Kidney (tissue), 14 donors: ENCODE data around the gene C19orf38. TPM values are rescaled to one million over a fixed set of nuclear protein-coding genes. Genes with fewer than 3 reads are reported as not detected.

Experiments
- DNase-seq, 5 donors: peaks; one replicate each; pipeline ENCODE4 v3.0.0-alpha.2; 2013 to 2020
- FAIRE-seq: peaks from 2 replicates; lab custom pipeline; 2012; peaks lifted over from hg19 to GRCh38; lab: Jason Lieb, UNC
- H3K27ac ChIP-seq, 2 donors: one replicate each; pipeline ENCODE4 v1.7.0; 2013; ENCODE audit warnings: low read depth in 2 of 2, low read length in 2 of 2, inconsistent platforms in 1 of 2
- H3K27me3 ChIP-seq: one replicate; pipeline ENCODE4 v1.7.1; 2013; ENCODE audit warnings: low read length, inconsistent platforms; ENCODE audit not compliant: control insufficient read depth, insufficient read depth
- H3K36me3 ChIP-seq, 3 donors: one replicate each; pipeline versions ENCODE4 v1.7.0 to v1.7.1; 2013; ENCODE audit warnings: low read length in 3 of 3, control low read depth in 1 of 3, inconsistent platforms in 1 of 3; ENCODE audit not compliant: insufficient read depth in 3 of 3, control insufficient read depth in 2 of 3
- H3K4me1 ChIP-seq, 3 donors: one replicate each; pipeline versions ENCODE4 v1.7.0 to v1.7.1; 2013; ENCODE audit warnings: low read length in 3 of 3, inconsistent platforms in 1 of 3, low read depth in 1 of 3; ENCODE audit not compliant: control insufficient read depth in 2 of 3, insufficient read depth in 2 of 3
- H3K4me3 ChIP-seq, 3 donors: one replicate each; pipeline versions ENCODE4 v1.7.0 to v1.8.1; 2013; ENCODE audit warnings: low read length in 3 of 3, control low read depth in 1 of 3, inconsistent platforms in 1 of 3
- H3K9ac ChIP-seq, 3 donors: one replicate each; pipeline versions ENCODE4 v1.7.0 to v1.7.1; 2013; ENCODE audit warnings: low read length in 3 of 3, control low read depth in 1 of 3, inconsistent platforms in 1 of 3
- H3K9me3 ChIP-seq, 3 donors: one replicate each; pipeline versions ENCODE4 v1.7.0 to v1.7.1; 2013; ENCODE audit warnings: low read length in 3 of 3, control low read depth in 1 of 3, inconsistent platforms in 1 of 3; ENCODE audit not compliant: control insufficient read depth in 2 of 3, insufficient read depth in 1 of 3
- intact Hi-C: fragments of 100-400 bp; cut with DNase I; formaldehyde crosslinking; loops from one replicate; pipeline ENCODE4 v1.11.1; 2022
- polyA plus RNA-seq: library from polyadenylated mRNA; stranded (reverse); fragments of 350-450 nt; fragmentation: Illumina TruSeq; extraction: RNeasy Lipid Tissue Mini Kit (QIAGEN cat#74804); gene quantifications from one replicate; pipeline ENCODE4 v1.2.3, GENCODE V29; 2014; ENCODE audit warnings: low read depth, low replicate concordance; ENCODE audit not compliant: insufficient read depth
- total RNA-seq: library from RNA; stranded (reverse); fragmentation: NEBNext Ultra II Directional; extraction: Animal tissue kit (Norgen Biotek cat#: 25700); gene quantifications from one replicate; pipeline ENCODE4 v1.2.1, GENCODE V29; 2021
- TF ChIP-seq, protein P1 (sequence below): IDR thresholded peaks from 3 replicates; pipeline ENCODE4 v1.5.1; 2012; ENCODE audit warnings: mild to moderate bottlenecking, moderate library complexity, borderline replicate concordance; ENCODE audit not compliant: insufficient read depth; ENCODE audit errors: extremely low read depth
- donor health status: control.
- donor health status: control.
- donor health status: control.
- donor health status: control.
- donor health status: control.
- donor health status: DM: yes; HTN: yes; CAD: no.
- donor health status: Normal renal cell carcinoma (clear cell type).

The C19orf38 gene
- total and polyA plus RNA-seq, 2 donors from 2014 or later = 2.4 to 3.3 TPM

DNA sequence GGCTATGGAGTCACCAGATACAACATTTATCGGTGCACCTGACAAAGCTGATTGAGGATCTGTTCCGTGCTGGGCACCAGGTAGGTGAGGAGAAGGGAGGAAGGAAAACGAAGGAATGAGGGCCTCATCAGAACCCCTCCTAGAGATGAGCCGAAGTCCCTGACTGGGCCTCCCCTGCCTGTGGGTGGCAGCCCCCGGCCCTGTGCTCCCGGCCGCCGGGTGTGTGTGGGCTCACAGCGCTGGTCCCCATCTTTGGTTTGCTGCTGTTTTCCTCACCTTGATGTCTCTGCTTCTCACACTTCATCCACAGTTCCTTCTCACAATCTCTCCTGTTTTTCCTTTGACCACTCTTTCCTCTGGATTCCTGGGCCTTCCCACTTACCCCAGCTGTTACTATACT lies 45.0 kb upstream of the C19orf38 start:
- intact Hi-C loops = no loop called here
- Histone ChIP-seq H3K27me3 (no peaks in the 10 kb centered on the region), H3K9me3 (no peaks in the 10 kb centered on the region), H3K27ac (no peak overlapping the region), H3K36me3 (peaks cover 5 to 45% (median 21%) of the 10 kb centered on the region in 3 donors), H3K4me1 (no peaks in the 10 kb centered on the region), H3K4me3 (no peak overlapping the region), H3K9ac (no peak overlapping the region)
- TF ChIP-seq, protein P1, sequence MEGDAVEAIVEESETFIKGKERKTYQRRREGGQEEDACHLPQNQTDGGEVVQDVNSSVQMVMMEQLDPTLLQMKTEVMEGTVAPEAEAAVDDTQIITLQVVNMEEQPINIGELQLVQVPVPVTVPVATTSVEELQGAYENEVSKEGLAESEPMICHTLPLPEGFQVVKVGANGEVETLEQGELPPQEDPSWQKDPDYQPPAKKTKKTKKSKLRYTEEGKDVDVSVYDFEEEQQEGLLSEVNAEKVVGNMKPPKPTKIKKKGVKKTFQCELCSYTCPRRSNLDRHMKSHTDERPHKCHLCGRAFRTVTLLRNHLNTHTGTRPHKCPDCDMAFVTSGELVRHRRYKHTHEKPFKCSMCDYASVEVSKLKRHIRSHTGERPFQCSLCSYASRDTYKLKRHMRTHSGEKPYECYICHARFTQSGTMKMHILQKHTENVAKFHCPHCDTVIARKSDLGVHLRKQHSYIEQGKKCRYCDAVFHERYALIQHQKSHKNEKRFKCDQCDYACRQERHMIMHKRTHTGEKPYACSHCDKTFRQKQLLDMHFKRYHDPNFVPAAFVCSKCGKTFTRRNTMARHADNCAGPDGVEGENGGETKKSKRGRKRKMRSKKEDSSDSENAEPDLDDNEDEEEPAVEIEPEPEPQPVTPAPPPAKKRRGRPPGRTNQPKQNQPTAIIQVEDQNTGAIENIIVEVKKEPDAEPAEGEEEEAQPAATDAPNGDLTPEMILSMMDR = no peak
- FAIRE-seq (no peak), DNase-seq (no peak)

DNA sequence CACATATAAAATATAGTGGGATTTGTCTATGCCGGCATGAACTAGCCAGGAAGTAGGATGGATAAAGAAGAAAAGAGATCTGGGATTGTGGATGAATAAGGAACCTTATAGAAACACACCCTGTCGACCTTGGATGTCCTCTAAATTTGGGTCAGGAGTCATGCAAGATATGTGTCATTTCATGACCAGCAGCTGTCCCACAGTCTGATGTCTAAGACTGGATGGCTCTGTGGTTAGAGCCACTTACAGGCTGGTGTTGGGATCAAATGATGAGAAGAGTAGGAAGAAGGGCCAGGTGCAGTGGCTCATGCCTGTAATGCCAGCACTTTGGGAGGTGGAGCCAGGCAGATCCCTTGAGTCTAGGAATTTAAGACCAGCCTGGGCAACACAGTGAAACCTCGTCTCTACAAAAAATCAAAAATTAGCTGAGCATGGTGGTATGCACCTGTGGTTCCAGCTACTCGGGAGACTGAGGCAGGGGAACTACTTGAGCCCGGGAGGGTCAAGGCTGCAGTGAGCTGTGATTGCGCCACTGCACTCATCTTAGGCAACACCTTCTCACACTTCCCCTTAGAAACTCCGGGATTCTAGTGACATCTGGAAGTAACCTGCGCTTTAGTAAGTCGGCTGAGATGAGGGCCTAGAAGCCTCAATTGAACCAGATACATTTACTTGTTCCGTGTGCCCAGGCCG lies 43.0 kb upstream of the C19orf38 start:
- TF ChIP-seq, protein P1 = no peak
- DNase-seq = no peak
- H3K9me3 ChIP-seq = no peaks in the 10 kb centered on the region
- no peak overlapping the region for H3K27ac ChIP-seq
- peaks cover 8 to 58% (median 15%) of the 10 kb centered on the region in 3 donors for H3K36me3 ChIP-seq
- no peak overlapping the region for H3K9ac ChIP-seq
- no peak for FAIRE-seq
- H3K4me1 ChIP-seq = no peaks in the 10 kb centered on the region
- intact Hi-C loops = no loop called here
- no peaks in the 10 kb centered on the region for H3K27me3 ChIP-seq
- no peak overlapping the region for H3K4me3 ChIP-seq

DNA sequence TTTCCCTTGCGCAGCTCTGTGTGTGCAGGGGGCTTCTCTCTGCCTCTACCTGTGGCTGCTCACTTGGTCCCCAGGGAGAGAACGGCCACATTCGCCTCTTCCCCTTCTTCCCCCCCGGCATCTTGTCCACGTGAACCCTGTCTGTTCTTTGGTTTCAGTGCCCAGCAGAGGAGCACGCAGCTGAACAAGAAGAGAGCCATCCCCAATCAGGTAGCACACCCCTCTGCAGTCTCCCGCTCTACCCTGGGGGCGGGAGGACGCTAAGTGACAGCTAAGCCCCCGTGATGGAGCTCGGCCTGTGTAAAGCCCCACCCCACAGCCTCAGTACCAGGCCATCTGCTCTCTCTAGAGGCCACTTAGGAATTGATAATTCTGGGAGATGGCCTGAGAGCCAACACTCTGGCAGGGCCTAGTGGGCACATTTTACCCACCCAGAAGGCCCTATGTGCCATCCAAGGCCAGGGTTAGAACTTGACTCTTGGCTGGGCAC lies 42.4 kb upstream of the C19orf38 start:
- intact Hi-C loops = no loop called here
- Histone ChIP-seq H3K4me1 (no peaks in the 10 kb centered on the region), H3K4me3 (no peak overlapping the region), H3K27ac (no peak overlapping the region), H3K36me3 (peaks cover 8 to 60% (median 15%) of the 10 kb centered on the region in 3 donors), H3K27me3 (no peaks in the 10 kb centered on the region), H3K9ac (no peak overlapping the region), H3K9me3 (no peaks in the 10 kb centered on the region)
- TF ChIP-seq, protein P1 = no peak
- FAIRE-seq = no peak
- no peak for DNase-seq
